Umbilical cord (tissue), 2 donors: ENCODE data around the gene MEGF9. TPM values are rescaled to one million over a fixed set of nuclear protein-coding genes. Genes with fewer than 3 reads are reported as not detected.
"Not testable (repeated sequence)": the region's sequence is repeated elsewhere in the genome, so short reads cannot be mapped to it uniquely, and the experiment has no call there.

ENCODE experiments used
- DNase-seq: peaks from one replicate; pipeline ENCODE4 v3.0.0-alpha.2; 2015; ENCODE audit warnings: low spot score
- total RNA-seq: library from RNA; depleted of rRNA; stranded (reverse); fragments of >200 nt; gene quantifications from one replicate; pipeline ENCODE4 v1.2.3, GENCODE V29; 2014; ENCODE audit warnings: low replicate concordance; ENCODE audit not compliant: insufficient read depth

MEGF9 gene
- total RNA-seq, 1 donor from 2014 or later, result 7.9 TPM

- no peak for DNase-seq
Observed at GRCh38 chr9:120574473-120574872, 139.8 kb downstream of the MEGF9 start.

- no peak for DNase-seq
Observed at GRCh38 chr9:120572472-120572871, 141.8 kb downstream of the MEGF9 start.

GRCh38 chr9:120571443-120572257 is 142.6 kb downstream of the MEGF9 start:
- no peak for DNase-seq

- DNase-seq, result no peak
Observed at GRCh38 chr9:120570296-120570695, 144.0 kb downstream of the MEGF9 start.

GRCh38 chr9:120569556-120569955 is 144.7 kb downstream of the MEGF9 start:
- no peak for DNase-seq

GRCh38 chr9:120568816-120569215 is 145.5 kb downstream of the MEGF9 start:
- no peak for DNase-seq

GRCh38 chr9:120567874-120568273 is 146.4 kb downstream of the MEGF9 start:
- no peak for DNase-seq

GRCh38 chr9:120567081-120567480 is 147.2 kb downstream of the MEGF9 start:
- no peak for DNase-seq

- no peak for DNase-seq
Observed at GRCh38 chr9:120564589-120564988, 149.7 kb downstream of the MEGF9 start.

- DNase-seq, result no peak
Observed at GRCh38 chr9:120562861-120563443, 151.3 kb downstream of the MEGF9 start.

- DNase-seq, result no peak
Observed at GRCh38 chr9:120561709-120562108, 152.6 kb downstream of the MEGF9 start.

GRCh38 chr9:120559546-120559945 is 154.7 kb downstream of the MEGF9 start:
- DNase-seq, result no peak

GRCh38 chr9:120558454-120558853 is 155.8 kb downstream of the MEGF9 start:
- no peak for DNase-seq

- no peak for DNase-seq
Observed at GRCh38 chr9:120557205-120557604, 157.1 kb downstream of the MEGF9 start.

- no peak for DNase-seq
Observed at GRCh38 chr9:120556775-120557174, 157.5 kb downstream of the MEGF9 start.

GRCh38 chr9:120555839-120556238 is 158.4 kb downstream of the MEGF9 start:
- DNase-seq, result no peak

GRCh38 chr9:120552210-120552704 is 162.0 kb downstream of the MEGF9 start:
- not testable (repeated sequence) for DNase-seq

Other genes with a start within 250 kb of the MEGF9 start
- gene CDK5RAP2, start 134.3 kb downstream of the MEGF9 start, total RNA-seq, result 88.8 TPM
- 65.0 TPM for gene FBXW2, start 78.9 kb upstream of the MEGF9 start, total RNA-seq
- gene PSMD5, start 128.5 kb upstream of the MEGF9 start, total RNA-seq, result 57.8 TPM
- gene PHF19, start 162.7 kb upstream of the MEGF9 start, total RNA-seq, result 20.0 TPM
- 12.5 TPM for gene TRAF1, start 212.3 kb upstream of the MEGF9 start, total RNA-seq